ENCODE results near the gene IGFBP2. TPM values are rescaled to one million over a fixed set of nuclear protein-coding genes. Genes with fewer than 3 reads are reported as not detected.

IGFBP2 gene
- total RNA-seq, 1 donor from 2014 or later, result 210 TPM

GRCh38 chr2:216661639-216662375 is 28.6 kb downstream of the IGFBP2 start:
- no peak for DNase-seq (ENCODE audit: low spot score)

- no peak for DNase-seq (ENCODE audit: low spot score)
These were observed 29.9 kb downstream of the IGFBP2 start for GRCh38 chr2:216663106-216663505.

- DNase-seq (ENCODE audit: low spot score), result no peak
These were observed 30.6 kb downstream of the IGFBP2 start for GRCh38 chr2:216663846-216664245.

GRCh38 chr2:216664593-216665034 is 31.4 kb downstream of the IGFBP2 start:
- DNase-seq (ENCODE audit: low spot score), result no peak

- no peak for DNase-seq (ENCODE audit: low spot score)
These were observed 32.0 kb downstream of the IGFBP2 start for GRCh38 chr2:216665242-216665641.

- DNase-seq (ENCODE audit: low spot score), result no peak
These were observed 32.5 kb downstream of the IGFBP2 start for GRCh38 chr2:216665717-216666116.

- DNase-seq (ENCODE audit: low spot score), result peak; percentile 77
These were observed 33.4 kb downstream of the IGFBP2 start for GRCh38 chr2:216666461-216667233.

- DNase-seq (ENCODE audit: low spot score), result no peak
These were observed 37.3 kb downstream of the IGFBP2 start for GRCh38 chr2:216670266-216671080.

- no peak for DNase-seq (ENCODE audit: low spot score)
These were observed 37.8 kb downstream of the IGFBP2 start for GRCh38 chr2:216671081-216671411.

- DNase-seq (ENCODE audit: low spot score), result no peak
These were observed 38.6 kb downstream of the IGFBP2 start for GRCh38 chr2:216671791-216672343.

GRCh38 chr2:216672466-216672865 is 39.2 kb downstream of the IGFBP2 start:
- no peak for DNase-seq (ENCODE audit: low spot score)

- no peak for DNase-seq (ENCODE audit: low spot score)
These were observed 39.8 kb downstream of the IGFBP2 start for GRCh38 chr2:216673021-216673420.

GRCh38 chr2:216673609-216674008 is 40.4 kb downstream of the IGFBP2 start:
- no peak for DNase-seq (ENCODE audit: low spot score)

- DNase-seq (ENCODE audit: low spot score), result no peak
These were observed 41.2 kb downstream of the IGFBP2 start for GRCh38 chr2:216674376-216674775.

GRCh38 chr2:216676630-216677029 is 43.4 kb downstream of the IGFBP2 start:
- no peak for DNase-seq (ENCODE audit: low spot score)

GRCh38 chr2:216677439-216678097 is 44.3 kb downstream of the IGFBP2 start:
- no peak for DNase-seq (ENCODE audit: low spot score)

- DNase-seq (ENCODE audit: low spot score), result no peak
These were observed 44.9 kb downstream of the IGFBP2 start for GRCh38 chr2:216678098-216678465.

GRCh38 chr2:216678813-216679657 is 45.8 kb downstream of the IGFBP2 start:
- no peak for DNase-seq (ENCODE audit: low spot score)

- no peak for DNase-seq (ENCODE audit: low spot score)
These were observed 46.4 kb downstream of the IGFBP2 start for GRCh38 chr2:216679658-216680024.

- no peak for DNase-seq (ENCODE audit: low spot score)
These were observed 47.9 kb downstream of the IGFBP2 start for GRCh38 chr2:216680951-216681629.
